CD4-positive, alpha-beta T cell (primary cell): ENCODE data around the gene IL2RA. TPM values are rescaled to one million over a fixed set of nuclear protein-coding genes. Genes with fewer than 3 reads are reported as not detected.

Experiments used
- ATAC-seq: fragments of 200-7000 bp; cut with Tn5 transposase; one replicate; pipeline ENCODE4 v1.10.0; 2022; ENCODE audit warnings: mild to moderate bottlenecking; ENCODE audit not compliant: poor library complexity
- CTCF ChIA-PET: fragments of 350-600 bp; sonication (Branson Sonifier 250); formaldehyde crosslinking; loops from one replicate; lab custom pipeline; 2021; ENCODE audit warnings: antibody characterized with exemption, inconsistent platforms; lab: Charles Lee
- POLR2A ChIA-PET: fragments of 350-600 bp; sonication (Branson Sonifier 250); formaldehyde crosslinking; loops from one replicate; lab custom pipeline; 2021; ENCODE audit warnings: antibody characterized with exemption, inconsistent platforms; lab: Charles Lee
- DNase-seq, 14 experiments: peaks; one replicate each; pipeline ENCODE4 v3.0.0-alpha.2; 2013 to 2020; ENCODE audit warnings: mixed read lengths in 2 of 14
- H3K27ac ChIP-seq, 2 donors: one replicate each; pipeline versions ENCODE4 v1.5.1 to v1.7.0; 2013; ENCODE audit warnings: low read length in 2 of 2, low read depth in 1 of 2, mild to moderate bottlenecking in 1 of 2
- H3K27me3 ChIP-seq, 2 experiments: 1 replicate in 1 of 2; 2 replicates in 1 of 2; pipeline versions ENCODE4 v1.6.1 to v1.7.0; 2013; ENCODE audit warnings: low read length in 2 of 2, control low read depth in 1 of 2, mild to moderate bottlenecking in 1 of 2, moderate library complexity in 1 of 2; ENCODE audit not compliant: insufficient read depth in 2 of 2, control insufficient read depth in 1 of 2
- H3K36me3 ChIP-seq: one replicate; pipeline ENCODE4 v1.6.1; 2013; ENCODE audit warnings: low read length, control low read depth; ENCODE audit not compliant: insufficient read depth
- H3K4me1 ChIP-seq: one replicate; pipeline ENCODE4 v1.6.1; 2013; ENCODE audit warnings: low read length, control low read depth; ENCODE audit not compliant: insufficient read depth
- H3K4me3 ChIP-seq: one replicate; pipeline ENCODE4 v1.5.1; 2013; ENCODE audit warnings: mild to moderate bottlenecking, low read length, moderate library complexity
- H3K9me3 ChIP-seq, 2 experiments: 1 replicate in 1 of 2; 2 replicates in 1 of 2; pipeline versions ENCODE4 v1.6.1 to v1.7.0; 2013; ENCODE audit warnings: low read length in 2 of 2, mild to moderate bottlenecking in 2 of 2, control low read depth in 1 of 2, moderate library complexity in 1 of 2; ENCODE audit not compliant: control insufficient read depth in 1 of 2, insufficient read depth in 1 of 2
- H3K27ac Mint-ChIP-seq: one replicate; pipeline ENCODE4 v1.8.0; 2020; ENCODE audit warnings: mixed read lengths
- H3K27me3 Mint-ChIP-seq: one replicate; pipeline ENCODE4 v1.8.0; 2021; ENCODE audit warnings: mixed read lengths
- H3K36me3 Mint-ChIP-seq: one replicate; pipeline ENCODE4 v1.8.0; 2021; ENCODE audit warnings: low read depth, mixed read lengths
- H3K4me1 Mint-ChIP-seq: one replicate; pipeline ENCODE4 v1.8.0; 2021; ENCODE audit warnings: low read depth, mixed read lengths
- H3K4me3 Mint-ChIP-seq: one replicate; pipeline ENCODE4 v1.8.0; 2020; ENCODE audit warnings: mild to moderate bottlenecking, mixed read lengths
- H3K9me3 Mint-ChIP-seq: one replicate; pipeline ENCODE4 v1.8.0; 2020; ENCODE audit warnings: mixed read lengths
- CTCF ChIP-seq: fragments of 200-600 bp; IDR thresholded peaks from one replicate; pipeline ENCODE4 v1.8.0; 2022; ENCODE audit warnings: antibody characterized with exemption, mild to moderate bottlenecking
- intact Hi-C, 2 experiments: fragments of 100-400 bp; cut with DNase I in 1 of 2; cut with micrococcal nuclease in 1 of 2; formaldehyde crosslinking; loops; one replicate each; pipeline versions ENCODE4 v1.15.1 to v1.9.0; 2023 to 2025; cut with DNase I, micrococcal nuclease
- total RNA-seq, 174 experiments: library from RNA in 2 of 174; stranded (reverse) in 2 of 174; gene quantifications; one replicate each; pipeline ENCODE4 v1.2.3 and lab custom pipeline; 2021 to 2026

Gene IL2RA
- total RNA-seq, 2 experiments from 2014 or later, result 4.9 to 5.4 TPM

GRCh38 chr10:6030940-6031339, 31.2 kb downstream of the IL2RA start:
- no peaks in the 10 kb centered on the region for H3K9me3 ChIP-seq
- POLR2A ChIA-PET, result interaction anchor here (0.8 to 1.3 kb wide), 2 partner anchors 16 to 19 kb away, joined by 3 read pairs; no protein-coding TSS in a partner anchor
- H3K27me3 Mint-ChIP-seq, result no peaks in the 10 kb centered on the region

GRCh38 chr10:6030217-6030616, 31.9 kb downstream of the IL2RA start:
- Histone ChIP-seq H3K4me3 (no peak overlapping the region), H3K36me3 (peaks cover 5% of the 10 kb centered on the region), H3K4me1 (peaks cover 8% of the 10 kb centered on the region), H3K27me3 (no peaks in the 10 kb centered on the region), H3K9me3 (no peaks in the 10 kb centered on the region), H3K27ac (no peak overlapping the region)
- no peak for ATAC-seq
- H3K4me3 Mint-ChIP-seq, result no peak overlapping the region
- H3K36me3 Mint-ChIP-seq, result no peaks in the 10 kb centered on the region
- no peak for TF ChIP-seq CTCF
- H3K27me3 Mint-ChIP-seq, result no peaks in the 10 kb centered on the region
- peak overlapping the region; percentile 27 for H3K27ac Mint-ChIP-seq
- no peak for DNase-seq
- POLR2A ChIA-PET, result interaction anchor here (0.8 to 1.3 kb wide), 2 partner anchors 16 to 20 kb away, joined by 3 read pairs; no protein-coding TSS in a partner anchor
- peaks cover 23% of the 10 kb centered on the region for H3K4me1 Mint-ChIP-seq
- H3K9me3 Mint-ChIP-seq, result no peaks in the 10 kb centered on the region
- intact Hi-C loops, result no loop called here
- CTCF ChIA-PET, result interaction anchor here (1.1 to 1.3 kb wide), 2 partner anchors 21 to 56 kb away, joined by 3 to 6 read pairs; no protein-coding TSS in a partner anchor

More at GRCh38 chr10:6030940-6031339, 31.2 kb downstream of the IL2RA start:
- CTCF ChIA-PET, result interaction anchor here (1.3 kb wide), 1 partner anchor 20 kb away, joined by 6 read pairs; no protein-coding TSS in a partner anchor
- Histone ChIP-seq H3K36me3 (peaks cover 7% of the 10 kb centered on the region), H3K27ac (no peak overlapping the region), H3K4me1 (peaks cover 15% of the 10 kb centered on the region), H3K4me3 (no peak overlapping the region), H3K27me3 (no peaks in the 10 kb centered on the region)
- intact Hi-C loops, result no loop called here
- H3K36me3 Mint-ChIP-seq, result no peaks in the 10 kb centered on the region
- H3K4me1 Mint-ChIP-seq, result peaks cover 23% of the 10 kb centered on the region
- H3K9me3 Mint-ChIP-seq, result no peaks in the 10 kb centered on the region
- no peak for TF ChIP-seq CTCF
- ATAC-seq, result no peak
- H3K4me3 Mint-ChIP-seq, result no peak overlapping the region
- H3K27ac Mint-ChIP-seq, result peak overlapping the region; percentile 27
- DNase-seq, result no peak

GRCh38 chr10:6027929-6028328, 34.2 kb downstream of the IL2RA start:
- Mint-ChIP-seq H3K27me3 (no peaks in the 10 kb centered on the region), H3K4me3 (no peak overlapping the region), H3K9me3 (no peaks in the 10 kb centered on the region), H3K27ac (no peak overlapping the region), H3K36me3 (peaks cover 6% of the 10 kb centered on the region), H3K4me1 (peaks cover 15% of the 10 kb centered on the region)
- Histone ChIP-seq H3K4me1 (peaks cover 8% of the 10 kb centered on the region), H3K36me3 (peaks cover 27% of the 10 kb centered on the region), H3K9me3 (no peaks in the 10 kb centered on the region), H3K27me3 (no peaks in the 10 kb centered on the region), H3K27ac (no peak overlapping the region), H3K4me3 (no peak overlapping the region)
- POLR2A ChIA-PET, result interaction anchor here (1.0 kb wide), 1 partner anchor 41 kb away, joined by 4 read pairs; no protein-coding TSS in a partner anchor
- TF ChIP-seq CTCF, result no peak
- DNase-seq, result peak in 1 of 14 experiments; percentile 24
- CTCF ChIA-PET, result interaction anchor here (0.9 kb wide), 2 partner anchors 13 to 58 kb away, joined by 3 to 4 read pairs; no protein-coding TSS in a partner anchor
- no peak for ATAC-seq
- intact Hi-C loops, result no loop called here
